Memory B cell (primary cell): ENCODE results near the gene ZFP36.

Experiments
- ATAC-seq: fragments of 150-1000 bp; cut with Tn5 transposase; 2 replicates; pipeline ENCODE4 v1.10.0; 2021; ENCODE audit warnings: low read depth, mild to moderate bottlenecking, moderate library complexity
- DNase-seq, 2 donors: peaks; one replicate each; pipeline ENCODE4 v3.0.0; 2022; ENCODE audit warnings: low spot score in 2 of 2
- H3K27ac Mint-ChIP-seq: one replicate; pipeline ENCODE4 v1.8.0; 2022; ENCODE audit warnings: mild to moderate bottlenecking, moderate library complexity, mixed read lengths
- H3K27me3 Mint-ChIP-seq: one replicate; pipeline ENCODE4 v1.8.0; 2022; ENCODE audit warnings: mixed read lengths
- H3K36me3 Mint-ChIP-seq: one replicate; pipeline ENCODE4 v1.8.0; 2022; ENCODE audit warnings: mild to moderate bottlenecking, mixed read lengths
- H3K4me1 Mint-ChIP-seq: one replicate; pipeline ENCODE4 v1.8.0; 2022; ENCODE audit warnings: mixed read lengths
- H3K4me3 Mint-ChIP-seq: one replicate; pipeline ENCODE4 v1.8.0; 2022; ENCODE audit warnings: mild to moderate bottlenecking, moderate library complexity, mixed read lengths
- H3K9me3 Mint-ChIP-seq: one replicate; pipeline ENCODE4 v1.8.0; 2022; ENCODE audit warnings: mixed read lengths

ZFP36 gene

DNA sequence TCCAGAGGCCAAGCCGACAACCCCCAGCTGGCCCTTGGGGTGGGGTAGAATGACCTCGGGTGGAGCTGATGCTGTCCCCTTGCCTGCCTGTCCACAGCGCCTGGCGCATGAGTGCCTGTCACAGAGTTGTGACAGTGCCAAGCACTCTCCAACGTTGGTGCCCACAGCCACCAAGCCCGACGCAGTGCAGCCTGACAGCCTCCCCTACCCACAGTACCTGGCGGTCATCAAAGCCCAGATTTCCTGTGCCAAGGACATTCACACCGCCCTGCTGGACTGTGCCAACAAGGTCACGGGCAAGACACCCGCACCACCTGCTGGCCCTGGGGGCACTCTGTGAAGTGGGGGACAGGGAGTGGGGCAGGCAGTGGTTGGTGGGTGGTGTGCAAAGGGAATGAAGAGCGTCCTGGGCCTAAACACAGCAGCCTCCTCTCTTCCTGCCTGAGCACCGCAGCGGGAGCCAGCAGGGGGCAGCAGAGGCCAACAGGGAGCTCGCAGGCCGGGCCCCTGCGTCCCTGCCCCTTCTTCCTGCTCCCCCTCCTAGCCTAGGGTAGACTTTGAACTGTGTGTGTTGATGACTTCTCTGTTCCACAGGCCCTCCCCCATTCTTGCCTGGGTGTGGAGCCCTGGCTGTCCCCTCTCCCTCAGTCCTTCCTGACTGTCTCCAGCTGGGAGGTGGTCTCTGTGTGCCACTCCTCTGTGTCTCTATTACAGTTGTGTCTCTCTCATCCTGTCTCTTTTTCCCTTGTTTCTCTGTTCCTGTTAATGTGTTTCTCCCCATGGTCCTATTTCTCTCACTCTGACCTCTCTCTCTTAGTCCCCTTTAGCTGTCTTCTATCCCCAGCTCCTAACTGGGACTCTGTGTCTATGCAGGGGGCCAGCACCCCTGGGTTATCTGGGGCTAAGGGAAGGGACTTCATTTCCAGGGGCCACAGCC lies 9.0 kb upstream of the ZFP36 start:
- Mint-ChIP-seq H3K4me1 (peaks cover 41% of the 10 kb centered on the region), H3K27ac (peak overlapping the region; percentile 90), H3K36me3 (peaks cover 17% of the 10 kb centered on the region), H3K4me3 (peak overlapping the region; percentile 61), H3K27me3 (no peaks in the 10 kb centered on the region), H3K9me3 (no peaks in the 10 kb centered on the region)
- DNase-seq (peak; percentile 95), ATAC-seq (peak; percentile 60)

GRCh38 chr19:39398297-39398864 lies 8.3 kb upstream of the ZFP36 start:
- Mint-ChIP-seq H3K27ac (peak overlapping the region; percentile 96), H3K4me3 (peak overlapping the region; percentile 61), H3K27me3 (no peaks in the 10 kb centered on the region), H3K36me3 (peaks cover 17% of the 10 kb centered on the region), H3K9me3 (no peaks in the 10 kb centered on the region), H3K4me1 (peaks cover 44% of the 10 kb centered on the region)
- peak in 1 of 2 donors; percentile 30 for DNase-seq
- no peak for ATAC-seq

DNA sequence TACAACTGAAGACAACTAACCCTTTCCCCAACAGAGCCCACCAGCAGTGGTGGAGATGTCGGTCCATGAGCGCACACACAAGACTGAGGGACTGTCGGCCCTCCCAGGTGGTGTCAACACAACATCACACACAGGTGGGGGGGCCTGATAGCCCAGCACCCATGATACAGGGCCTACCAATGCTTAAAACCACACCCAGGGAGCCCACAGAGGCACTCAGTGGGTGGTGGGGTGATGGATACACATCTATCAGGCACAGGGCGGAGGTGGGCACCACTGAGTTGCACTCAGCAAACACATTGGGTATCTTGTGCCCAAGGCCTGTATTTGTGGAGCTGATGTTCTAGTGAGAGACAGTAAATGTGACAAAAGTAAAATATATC lies 7.0 kb upstream of the ZFP36 start:
- Mint-ChIP-seq H3K4me1 (peaks cover 45% of the 10 kb centered on the region), H3K27ac (peak overlapping the region; percentile 96), H3K36me3 (peaks cover 13% of the 10 kb centered on the region)

DNA sequence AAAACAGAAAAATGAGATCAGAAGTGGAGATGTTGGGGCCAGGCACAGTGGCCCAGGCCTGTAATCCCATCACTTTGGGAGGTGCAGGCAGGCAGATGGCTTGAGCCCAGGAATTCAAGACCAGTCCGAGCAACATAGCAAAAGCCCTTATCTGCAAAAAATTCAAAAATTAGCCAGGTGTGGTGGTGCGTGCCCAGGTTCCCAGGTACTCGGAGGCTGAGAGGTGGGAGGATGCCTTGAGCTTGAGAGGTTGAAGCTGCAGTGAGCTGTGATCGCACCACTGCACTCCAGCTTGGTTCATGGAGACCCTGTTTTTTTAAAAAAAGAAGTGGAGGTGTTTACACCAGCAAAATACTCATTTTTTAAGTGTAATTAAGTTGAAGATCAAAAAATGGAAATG lies 6.6 kb upstream of the ZFP36 start:
- Mint-ChIP-seq H3K4me1 (peaks cover 46% of the 10 kb centered on the region), H3K4me3 (peak overlapping the region; percentile 33), H3K27me3 (no peaks in the 10 kb centered on the region), H3K36me3 (peaks cover 11% of the 10 kb centered on the region), H3K9me3 (no peaks in the 10 kb centered on the region), H3K27ac (peak overlapping the region; percentile 96)
- no peak for ATAC-seq
- DNase-seq = no peak

More for the DNA sequence above, 7.0 kb upstream of the ZFP36 start:
- DNase-seq = no peak
- Mint-ChIP-seq H3K27me3 (no peaks in the 10 kb centered on the region), H3K9me3 (no peaks in the 10 kb centered on the region), H3K4me3 (peak overlapping the region; percentile 33)
- ATAC-seq = no peak

- Mint-ChIP-seq H3K9me3 (no peaks in the 10 kb centered on the region), H3K27ac (peak overlapping the region; percentile 96), H3K36me3 (peaks cover 4% of the 10 kb centered on the region), H3K4me1 (peaks cover 48% of the 10 kb centered on the region), H3K4me3 (peak overlapping the region; percentile 96), H3K27me3 (no peaks in the 10 kb centered on the region)
- ATAC-seq (no peak), DNase-seq (peak in 1 of 2 donors; percentile 36)
Observed at GRCh38 chr19:39401070-39401548, 5.5 kb upstream of the ZFP36 start.

GRCh38 chr19:39401549-39402345 lies 4.9 kb upstream of the ZFP36 start:
- Mint-ChIP-seq H3K9me3 (no peaks in the 10 kb centered on the region), H3K36me3 (peaks cover 4% of the 10 kb centered on the region), H3K4me3 (peak overlapping the region; percentile 96), H3K4me1 (peaks cover 51% of the 10 kb centered on the region), H3K27me3 (no peaks in the 10 kb centered on the region), H3K27ac (peak overlapping the region; percentile 96)
- DNase-seq (peak; percentile 64 to 65), ATAC-seq (peak; percentile 21)

- Mint-ChIP-seq H3K9me3 (no peaks in the 10 kb centered on the region), H3K4me3 (peak overlapping the region; percentile 96), H3K4me1 (peaks cover 49% of the 10 kb centered on the region), H3K27ac (peak overlapping the region; percentile 96), H3K36me3 (peaks cover 7% of the 10 kb centered on the region), H3K27me3 (no peaks in the 10 kb centered on the region)
- peak; percentile 81 to 87 for DNase-seq
- ATAC-seq = peak; percentile 12
Observed at GRCh38 chr19:39402346-39403300, 4.0 kb upstream of the ZFP36 start.

DNA sequence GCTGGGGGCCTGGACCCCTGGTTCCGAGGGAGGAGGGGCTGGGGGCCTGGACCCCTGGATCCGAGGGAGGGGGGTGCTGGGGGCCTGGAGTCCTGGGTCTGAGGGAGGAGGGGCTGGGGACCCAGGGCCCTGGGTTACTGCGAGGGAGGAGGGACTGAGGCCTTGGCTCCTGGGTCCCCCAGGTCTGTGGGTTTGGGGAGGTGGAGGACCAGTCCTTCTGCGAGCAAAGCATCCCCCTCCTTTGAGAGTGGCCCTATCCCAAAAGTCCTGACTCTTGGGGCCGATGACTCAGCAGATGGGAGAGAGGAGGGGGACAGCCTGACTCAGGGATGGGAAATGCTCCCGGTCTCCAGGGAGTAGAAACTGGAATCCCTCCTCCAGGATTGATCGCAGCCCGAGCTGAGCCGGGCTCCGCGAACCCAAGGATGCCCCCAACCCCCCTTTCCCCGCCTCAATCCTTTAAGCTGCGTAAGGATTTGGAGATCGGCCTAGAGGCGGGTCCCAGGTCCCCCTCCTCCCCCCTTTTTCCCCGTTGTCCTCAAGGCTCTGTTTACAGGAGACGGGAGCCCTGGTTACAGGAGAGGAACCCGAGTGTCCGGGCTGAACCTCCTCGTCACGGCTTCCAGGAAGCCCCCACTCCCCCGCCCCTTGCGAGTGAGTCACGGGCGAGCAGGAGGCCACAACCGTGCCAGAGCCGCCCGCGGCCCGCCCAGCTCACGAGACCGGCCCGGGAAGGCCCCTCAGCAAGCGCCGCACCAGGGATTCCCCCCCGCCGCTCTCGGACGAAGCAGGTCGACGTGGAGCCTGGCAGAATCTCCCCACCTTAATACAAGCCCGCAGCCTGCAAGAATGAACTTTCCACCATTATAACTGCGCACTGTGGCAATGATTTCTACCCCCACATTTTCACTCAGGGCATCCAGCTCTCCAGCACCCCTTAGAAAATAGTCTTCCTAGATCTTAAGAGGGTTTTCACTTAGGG lies 3.0 kb upstream of the ZFP36 start:
- Mint-ChIP-seq H3K27me3 (no peaks in the 10 kb centered on the region), H3K36me3 (peaks cover 16% of the 10 kb centered on the region), H3K4me1 (peaks cover 48% of the 10 kb centered on the region), H3K4me3 (peak overlapping the region; percentile 96), H3K9me3 (no peaks in the 10 kb centered on the region), H3K27ac (peak overlapping the region; percentile 96)
- DNase-seq (peak; percentile 91 to 96), ATAC-seq (peak; percentile 44)

- ATAC-seq (no peak), DNase-seq (no peak)
- H3K4me1 Mint-ChIP-seq = peaks cover 46% of the 10 kb centered on the region
- H3K36me3 Mint-ChIP-seq = peaks cover 19% of the 10 kb centered on the region
- H3K9me3 Mint-ChIP-seq = no peaks in the 10 kb centered on the region
- H3K4me3 Mint-ChIP-seq = peak overlapping the region; percentile 96
- H3K27me3 Mint-ChIP-seq = no peaks in the 10 kb centered on the region
- H3K27ac Mint-ChIP-seq = peak overlapping the region; percentile 96
Observed at GRCh38 chr19:39405261-39405957, 1.2 kb upstream of the ZFP36 start.

GRCh38 chr19:39405958-39406655 lies 540 bp upstream of the ZFP36 start:
- H3K36me3 Mint-ChIP-seq = peaks cover 19% of the 10 kb centered on the region
- no peaks in the 10 kb centered on the region for H3K9me3 Mint-ChIP-seq
- DNase-seq = peak; percentile 83 to 84
- H3K4me3 Mint-ChIP-seq = peak overlapping the region; percentile 85
- peak overlapping the region; percentile 96 for H3K27ac Mint-ChIP-seq
- no peaks in the 10 kb centered on the region for H3K27me3 Mint-ChIP-seq
- peaks cover 49% of the 10 kb centered on the region for H3K4me1 Mint-ChIP-seq
- ATAC-seq = peak; percentile 9

GRCh38 chr19:39407410-39407659 lies 688 bp downstream of the ZFP36 start:
- no peak for ATAC-seq
- Mint-ChIP-seq H3K27me3 (no peaks in the 10 kb centered on the region), H3K36me3 (peaks cover 23% of the 10 kb centered on the region), H3K27ac (peak overlapping the region; percentile 96), H3K4me3 (peak overlapping the region; percentile 85), H3K9me3 (no peaks in the 10 kb centered on the region), H3K4me1 (peaks cover 47% of the 10 kb centered on the region)
- no peak for DNase-seq
